ENCODE measurements around the gene FUCA1.

GRCh38 chr1:23816361-23816760 is 51.7 kb downstream of the FUCA1 start:
- TF ChIP-seq CTCF (IDR thresholded peaks at IDR 0.05; ENCODE audit: extremely low read depth in 1 of 2, insufficient read depth in 1 of 2, low read depth in 1 of 2, low read length in 2 of 2), result no peak
- TF ChIP-seq EZH2 (IDR thresholded peaks at IDR 0.05; ENCODE audit: borderline replicate concordance, low read depth, low read length, severe bottlenecking), result no peak
- no peak for TF ChIP-seq MAX (IDR thresholded peaks at IDR 0.05; ENCODE audit: insufficient read depth, insufficient read length)
- no peak for TF ChIP-seq POLR2A (IDR thresholded peaks at IDR 0.05; ENCODE audit: low read depth, low read length)
- TF ChIP-seq POLR2AphosphoS5 (IDR thresholded peaks at IDR 0.05; ENCODE audit: insufficient read depth, low read depth, low read length), result no peak
- TF ChIP-seq GATA2 (IDR thresholded peaks at IDR 0.05; ENCODE audit: insufficient read depth, insufficient read length, low read depth, low read length), result no peak
